Mesothelial cell of epicardium (in vitro differentiated cells): ENCODE results near the gene TRIM28. TPM values are rescaled to one million over a fixed set of nuclear protein-coding genes. Genes with fewer than 3 reads are reported as not detected.

ENCODE experiments used
- DNase-seq, 2 experiments: peaks; one replicate each; pipeline ENCODE4 v3.0.0; 2021; ENCODE audit warnings: low spot score in 2 of 2; ENCODE audit not compliant: unreplicated experiment in 2 of 2
- H3K27ac Mint-ChIP-seq: 2 replicates; pipeline ENCODE4 v1.8.0; 2021; ENCODE audit warnings: mixed read lengths
- H3K27me3 Mint-ChIP-seq: 2 replicates; pipeline ENCODE4 v1.8.0; 2021; ENCODE audit warnings: low read depth, mixed read lengths
- H3K36me3 Mint-ChIP-seq: 2 replicates; pipeline ENCODE4 v1.8.0; 2021; ENCODE audit warnings: mixed read lengths
- H3K4me1 Mint-ChIP-seq: 2 replicates; pipeline ENCODE4 v1.8.0; 2021; ENCODE audit warnings: mixed read lengths
- H3K4me3 Mint-ChIP-seq: 2 replicates; pipeline ENCODE4 v1.8.0; 2021; ENCODE audit warnings: mild to moderate bottlenecking, moderate library complexity, mixed read lengths
- H3K9me3 Mint-ChIP-seq: 2 replicates; pipeline ENCODE4 v1.8.0; 2021; ENCODE audit warnings: mixed read lengths
- total RNA-seq: library from RNA; stranded (reverse); gene quantifications from 3 replicates; pipeline ENCODE4 v1.2.1, GENCODE V29; 2021
- TF ChIP-seq, protein P1 (sequence below): fragments of 200-600 bp; sonication (generic); IDR thresholded peaks from one replicate; pipeline ENCODE4 v1.5.0; 2021; ENCODE audit warnings: antibody characterized with exemption; ENCODE audit not compliant: unreplicated experiment

TRIM28 gene
- total RNA-seq, 1 donor from 2014 or later, result 577 TPM

DNA sequence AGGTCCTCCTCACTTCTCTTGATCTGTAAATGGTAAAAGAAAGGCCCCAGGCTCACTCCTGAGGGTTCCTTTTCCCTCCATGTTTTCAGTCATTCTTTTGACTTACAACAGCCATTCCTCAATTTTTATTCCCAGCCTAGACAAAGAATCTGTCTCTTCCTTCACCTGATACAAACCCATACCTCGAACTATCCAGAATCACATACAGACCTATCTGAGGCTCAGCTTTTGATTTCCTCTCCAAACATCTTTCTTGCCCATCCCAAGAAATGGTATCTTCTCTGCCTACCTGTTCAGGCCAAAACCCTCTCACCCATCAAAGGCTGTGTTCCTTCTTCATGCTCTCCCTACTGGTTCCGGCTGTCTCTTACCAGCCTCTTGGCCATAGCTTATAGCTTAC, 8.8 kb downstream of the TRIM28 start:
- H3K27ac Mint-ChIP-seq, result peak overlapping the region; percentile 35

DNA sequence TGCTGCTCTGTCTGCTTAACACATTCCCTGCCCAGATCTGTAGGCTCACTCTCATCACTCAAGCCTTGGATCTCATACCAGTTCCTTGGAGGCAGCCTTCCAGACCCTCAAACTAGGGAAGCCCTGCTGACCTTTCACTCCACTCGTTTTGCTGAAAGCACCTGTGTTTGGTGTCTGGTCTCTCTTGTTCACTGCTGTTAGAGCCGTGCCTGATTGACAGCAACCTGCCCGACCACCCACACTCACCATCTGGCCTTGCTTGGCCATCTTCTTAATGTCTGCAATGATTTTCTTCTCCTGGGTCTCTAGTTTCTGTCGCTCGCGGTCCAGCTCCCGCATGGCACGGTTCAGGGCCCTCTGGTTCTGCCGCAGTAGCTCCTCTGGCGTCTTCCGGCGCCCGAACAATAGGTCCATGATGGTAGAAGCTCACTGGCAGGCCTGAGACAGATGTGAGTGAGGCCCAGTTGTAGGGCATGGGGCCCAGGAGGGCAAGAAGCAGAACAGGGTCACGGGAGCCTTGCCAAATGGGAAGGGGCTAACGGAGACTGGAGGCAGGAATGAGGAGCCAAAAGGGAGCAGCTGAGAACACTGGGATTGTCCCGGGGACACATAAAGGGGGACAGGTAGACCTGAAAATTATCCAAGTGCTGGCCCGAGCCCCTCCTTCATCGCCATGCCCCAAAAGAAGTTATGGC, 10.1 kb downstream of the TRIM28 start:
- H3K36me3 Mint-ChIP-seq, result peaks cover 31% of the 10 kb centered on the region
- no peak for DNase-seq
- H3K4me3 Mint-ChIP-seq, result peak overlapping the region; percentile 94
- H3K27me3 Mint-ChIP-seq, result no peaks in the 10 kb centered on the region
- TF ChIP-seq, protein P1, sequence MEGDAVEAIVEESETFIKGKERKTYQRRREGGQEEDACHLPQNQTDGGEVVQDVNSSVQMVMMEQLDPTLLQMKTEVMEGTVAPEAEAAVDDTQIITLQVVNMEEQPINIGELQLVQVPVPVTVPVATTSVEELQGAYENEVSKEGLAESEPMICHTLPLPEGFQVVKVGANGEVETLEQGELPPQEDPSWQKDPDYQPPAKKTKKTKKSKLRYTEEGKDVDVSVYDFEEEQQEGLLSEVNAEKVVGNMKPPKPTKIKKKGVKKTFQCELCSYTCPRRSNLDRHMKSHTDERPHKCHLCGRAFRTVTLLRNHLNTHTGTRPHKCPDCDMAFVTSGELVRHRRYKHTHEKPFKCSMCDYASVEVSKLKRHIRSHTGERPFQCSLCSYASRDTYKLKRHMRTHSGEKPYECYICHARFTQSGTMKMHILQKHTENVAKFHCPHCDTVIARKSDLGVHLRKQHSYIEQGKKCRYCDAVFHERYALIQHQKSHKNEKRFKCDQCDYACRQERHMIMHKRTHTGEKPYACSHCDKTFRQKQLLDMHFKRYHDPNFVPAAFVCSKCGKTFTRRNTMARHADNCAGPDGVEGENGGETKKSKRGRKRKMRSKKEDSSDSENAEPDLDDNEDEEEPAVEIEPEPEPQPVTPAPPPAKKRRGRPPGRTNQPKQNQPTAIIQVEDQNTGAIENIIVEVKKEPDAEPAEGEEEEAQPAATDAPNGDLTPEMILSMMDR, result no peak
- H3K27ac Mint-ChIP-seq, result peak overlapping the region; percentile 100
- H3K9me3 Mint-ChIP-seq, result no peaks in the 10 kb centered on the region
- peaks cover 39% of the 10 kb centered on the region for H3K4me1 Mint-ChIP-seq

More for the DNA sequence above, 8.8 kb downstream of the TRIM28 start:
- H3K9me3 Mint-ChIP-seq, result no peaks in the 10 kb centered on the region
- H3K27me3 Mint-ChIP-seq, result no peaks in the 10 kb centered on the region
- H3K36me3 Mint-ChIP-seq, result peaks cover 34% of the 10 kb centered on the region
- peak overlapping the region; percentile 9 for H3K4me3 Mint-ChIP-seq
- DNase-seq, result no peak
- TF ChIP-seq, protein P1, result no peak
- H3K4me1 Mint-ChIP-seq, result peaks cover 34% of the 10 kb centered on the region

DNA sequence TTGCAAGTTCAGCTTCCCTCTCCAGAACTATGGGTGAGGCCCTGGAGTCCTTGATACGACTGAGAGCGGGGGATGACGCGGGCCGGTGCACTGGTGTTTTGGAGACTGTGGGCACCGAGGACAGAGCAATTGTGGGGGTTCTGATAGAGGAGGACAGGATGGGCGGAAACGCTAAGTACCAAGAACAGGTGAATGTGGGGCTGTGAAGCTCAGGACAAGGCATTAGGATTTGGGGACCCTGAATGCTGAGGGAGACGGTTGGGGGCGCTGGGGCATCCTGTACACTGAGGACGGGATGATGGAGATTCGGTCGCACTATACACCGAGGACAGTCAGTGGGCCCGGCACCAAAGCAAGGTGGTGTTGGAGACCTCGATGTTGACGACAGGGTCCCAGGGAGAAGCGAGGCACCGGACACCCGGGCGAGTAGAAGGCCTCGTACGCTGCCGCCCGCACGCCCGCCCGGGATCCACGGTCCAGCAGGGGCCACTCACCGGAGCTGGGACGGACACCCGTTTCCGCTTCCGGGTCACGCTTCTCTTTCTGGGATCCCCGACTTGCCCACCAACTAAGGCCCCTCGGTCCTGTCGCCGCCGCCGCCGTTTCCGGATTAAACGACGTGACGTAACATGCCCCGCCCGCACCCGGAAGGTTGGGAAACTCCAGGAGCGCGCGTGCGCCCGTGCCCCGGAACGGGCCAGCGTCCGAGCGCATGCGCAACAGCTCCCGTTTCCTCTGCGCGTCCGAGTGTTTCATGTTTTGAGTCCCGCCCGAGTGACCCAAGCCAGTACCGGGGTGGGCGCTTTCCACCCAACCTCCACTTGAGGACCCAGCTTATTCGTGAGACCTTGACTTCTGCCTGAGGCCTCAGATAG, 10.9 kb downstream of the TRIM28 start, which contains the start of gene CHMP2A:
TSS of gene CHMP2A (minus strand) at position 612 of the 875 bp plus-strand sequence. CDS start 893 bp downstream, outside the sequence.
- Mint-ChIP-seq H3K27ac (peak within 1 kb of the TSS; percentile 100), H3K36me3 (peaks cover 28% of the 10 kb centered on the region), H3K4me1 (peaks cover 46% of the 10 kb centered on the region), H3K9me3 (no peaks in the 10 kb centered on the region), H3K4me3 (peak within 1 kb of the TSS; percentile 94), H3K27me3 (no peaks in the 10 kb centered on the region)
- DNase-seq, result peak; percentile 98 to 99
- TF ChIP-seq, protein P1, result no peak

DNA sequence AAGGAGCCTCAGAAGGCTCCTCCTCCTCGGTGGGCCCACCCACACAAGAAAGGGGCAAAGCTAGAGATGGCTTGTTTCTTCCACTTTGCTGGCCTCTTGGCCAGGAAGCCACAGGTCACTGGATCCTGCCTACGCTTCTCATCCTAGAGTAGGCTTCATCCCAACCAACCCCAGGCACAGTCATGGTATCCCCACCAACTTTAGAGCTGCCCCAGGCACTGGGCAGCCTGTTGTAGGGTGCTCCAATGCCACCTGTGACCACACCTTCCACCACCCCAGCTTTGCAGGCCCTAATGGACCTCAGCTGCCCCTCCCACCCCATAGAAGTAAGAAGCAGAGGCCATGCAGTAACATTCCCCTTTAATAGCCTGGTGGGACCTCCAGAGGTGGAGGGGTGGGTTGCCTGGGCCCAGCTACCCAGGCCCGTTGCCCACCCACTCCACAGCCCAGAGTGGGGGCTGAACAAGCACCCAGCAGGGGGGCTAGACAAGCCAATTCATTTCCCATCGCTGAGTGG, 11.6 kb downstream of the TRIM28 start:
- Mint-ChIP-seq H3K27ac (peak overlapping the region; percentile 100), H3K27me3 (no peaks in the 10 kb centered on the region), H3K4me1 (peaks cover 53% of the 10 kb centered on the region), H3K9me3 (no peaks in the 10 kb centered on the region), H3K4me3 (peak overlapping the region; percentile 94), H3K36me3 (peaks cover 26% of the 10 kb centered on the region)
- no peak for DNase-seq
- TF ChIP-seq, protein P1, result no peak

DNA sequence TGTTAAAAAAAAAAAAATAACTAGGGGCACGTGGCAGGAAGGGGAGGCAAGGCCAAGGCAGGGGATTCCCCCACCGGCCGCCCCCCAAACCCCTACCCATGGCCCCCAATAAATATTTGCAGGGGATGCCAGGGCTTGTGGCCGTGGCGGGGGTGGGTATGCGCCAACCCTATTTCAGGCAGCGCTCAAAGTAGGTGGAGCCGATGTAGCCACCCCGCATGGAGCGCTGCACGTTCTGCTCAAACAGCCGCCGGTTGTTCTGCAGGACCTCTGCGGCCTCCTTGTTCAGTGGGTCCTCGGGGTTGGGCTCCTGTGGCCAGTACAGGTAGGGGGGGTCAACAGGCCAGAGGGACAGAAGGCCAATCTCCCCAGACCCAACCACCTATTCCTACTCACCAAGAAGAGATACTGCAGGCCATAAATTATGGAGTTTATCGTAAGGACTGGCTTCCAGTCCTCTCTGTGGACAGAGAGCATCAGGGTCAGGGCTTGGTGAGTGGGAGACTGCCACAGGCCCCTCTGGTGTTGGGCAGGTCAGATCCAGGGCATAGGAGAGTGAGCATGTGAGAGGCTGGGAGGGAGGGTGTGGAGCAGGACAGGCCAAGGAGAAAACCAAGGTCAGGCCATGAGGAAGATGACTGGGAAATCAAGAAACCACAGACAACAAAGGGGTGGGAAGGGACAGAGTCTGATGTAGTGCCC, 12.2 kb downstream of the TRIM28 start:
- Mint-ChIP-seq H3K4me3 (peak overlapping the region; percentile 94), H3K4me1 (peaks cover 54% of the 10 kb centered on the region), H3K36me3 (peaks cover 24% of the 10 kb centered on the region), H3K9me3 (no peaks in the 10 kb centered on the region), H3K27me3 (no peaks in the 10 kb centered on the region), H3K27ac (peak overlapping the region; percentile 100)
- DNase-seq, result no peak
- TF ChIP-seq, protein P1, result no peak
